Activated naive CD8-positive, alpha-beta T cell treated with anti-CD3 and anti-CD28 coated beads, Interleukin-2, amount 10 ng/mL, durations not matched to agents 7 days and 5 days (primary cell): ENCODE measurements around the gene ZDHHC11. TPM values are rescaled to one million over a fixed set of nuclear protein-coding genes. Genes with fewer than 3 reads are reported as not detected.
A peak's percentile ranks its signal among the peaks of the same experiment; 100 is the strongest.

ENCODE experiments used
- ATAC-seq: fragments of 150-1000 bp; cut with Tn5 transposase; one replicate; pipeline ENCODE4 v1.10.0; 2021; ENCODE audit warnings: low read depth, moderate library complexity
- POLR2A ChIA-PET: fragments of 350-600 bp; sonication (Branson Sonifier 250); formaldehyde crosslinking; loops from one replicate; lab custom pipeline; 2021; ENCODE audit warnings: antibody characterized with exemption; lab: Charles Lee
- DNase-seq: peaks from one replicate; pipeline ENCODE4 v3.0.0; 2021
- H3K27ac Mint-ChIP-seq: one replicate; pipeline ENCODE4 v1.8.0; 2022; ENCODE audit warnings: mild to moderate bottlenecking, mixed read lengths
- H3K27me3 Mint-ChIP-seq: one replicate; pipeline ENCODE4 v1.8.0; 2022; ENCODE audit warnings: mild to moderate bottlenecking, moderate library complexity, mixed read lengths
- H3K36me3 Mint-ChIP-seq: one replicate; pipeline ENCODE4 v1.8.0; 2021; ENCODE audit warnings: mild to moderate bottlenecking, mixed read lengths
- H3K4me1 Mint-ChIP-seq: one replicate; pipeline ENCODE4 v1.8.0; 2021; ENCODE audit warnings: mixed read lengths
- H3K4me3 Mint-ChIP-seq: one replicate; pipeline ENCODE4 v1.8.0; 2022; ENCODE audit warnings: mild to moderate bottlenecking, moderate library complexity, mixed read lengths
- H3K9me3 Mint-ChIP-seq: one replicate; pipeline ENCODE4 v1.8.0; 2021; ENCODE audit warnings: mixed read lengths
- total RNA-seq, 2 experiments: library from RNA; stranded (reverse); gene quantifications; one replicate each; pipeline ENCODE4 v1.2.3, GENCODE V29; 2021

Gene ZDHHC11
- 10 to 100 TPM; 10.2 to 12.8 TPM for total RNA-seq

GRCh38 chr5:850511-851006, at the start of gene ZDHHC11:
Gene ZDHHC11 (minus strand): TSS chr5:850986. CDS start chr5:850602, 384 bp downstream.
- no peaks in the 10 kb centered on the region for H3K9me3 Mint-ChIP-seq
- H3K4me3 Mint-ChIP-seq, result no peak within 1 kb of the TSS
- POLR2A ChIA-PET, result no interaction called here
- peaks cover 3% of the 10 kb centered on the region for H3K4me1 Mint-ChIP-seq
- no peak for ATAC-seq
- no peaks in the 10 kb centered on the region for H3K36me3 Mint-ChIP-seq
- H3K27me3 Mint-ChIP-seq, result no peaks in the 10 kb centered on the region
- peak; percentile 19 for DNase-seq
- H3K27ac Mint-ChIP-seq, result no peak within 1 kb of the TSS

GRCh38 chr5:893711-894110, 42.9 kb upstream of the ZDHHC11 start:
- Mint-ChIP-seq H3K27me3 (no peaks in the 10 kb centered on the region), H3K4me3 (peak overlapping the region; percentile 84), H3K4me1 (peaks cover 23% of the 10 kb centered on the region), H3K9me3 (no peaks in the 10 kb centered on the region), H3K36me3 (peaks cover 24% of the 10 kb centered on the region), H3K27ac (peak overlapping the region; percentile 76)
- DNase-seq (no peak), ATAC-seq (no peak)
- POLR2A ChIA-PET, result interaction anchor here (1.3 kb wide), 1 partner anchor 462 kb away, joined by 3 read pairs; no protein-coding TSS in a partner anchor

- POLR2A ChIA-PET, result interaction anchor here (0.8 to 1.9 kb wide), 9 partner anchors 9 to 492 kb away, joined by 3 to 5 read pairs (median 3); no protein-coding TSS in a partner anchor
- Mint-ChIP-seq H3K27ac (peak overlapping the region; percentile 76), H3K36me3 (peaks cover 30% of the 10 kb centered on the region), H3K4me1 (peaks cover 25% of the 10 kb centered on the region), H3K4me3 (peak overlapping the region; percentile 84), H3K9me3 (no peaks in the 10 kb centered on the region), H3K27me3 (no peaks in the 10 kb centered on the region)
- DNase-seq, result no peak
- peak; percentile 13 for ATAC-seq
These were observed 42.3 kb upstream of the ZDHHC11 start for GRCh38 chr5:893137-893506.

- ATAC-seq, result peak; percentile 92
- peak within 1 kb of the TSS; percentile 93 for H3K27ac Mint-ChIP-seq
- DNase-seq, result peak; percentile 92
- H3K9me3 Mint-ChIP-seq, result no peaks in the 10 kb centered on the region
- H3K4me1 Mint-ChIP-seq, result peaks cover 26% of the 10 kb centered on the region
- H3K27me3 Mint-ChIP-seq, result no peaks in the 10 kb centered on the region
- H3K36me3 Mint-ChIP-seq, result peaks cover 31% of the 10 kb centered on the region
- H3K4me3 Mint-ChIP-seq, result peak within 1 kb of the TSS; percentile 91
- POLR2A ChIA-PET, result interaction anchor here (0.8 to 1.9 kb wide), 11 partner anchors 9 to 493 kb away, joined by 3 to 5 read pairs (median 3); partner anchors contain the start of gene CLPTM1L
These were observed 41.8 kb upstream of the ZDHHC11 start, which contains the start of the genes BRD9 and TRIP13 for GRCh38 chr5:892394-893136. Gene BRD9 (minus strand): TSS chr5:892801. CDS start chr5:892657, 144 bp downstream. Gene TRIP13 (plus strand): TSS chr5:892884. CDS start chr5:892999, 115 bp downstream.

GRCh38 chr5:891837-892393, 41.1 kb upstream of the ZDHHC11 start:
- Mint-ChIP-seq H3K36me3 (peaks cover 38% of the 10 kb centered on the region), H3K4me1 (peaks cover 27% of the 10 kb centered on the region), H3K4me3 (peak overlapping the region; percentile 91), H3K27me3 (no peaks in the 10 kb centered on the region), H3K9me3 (no peaks in the 10 kb centered on the region), H3K27ac (peak overlapping the region; percentile 93)
- POLR2A ChIA-PET, result interaction anchor here (0.9 to 1.9 kb wide), 9 partner anchors 8 to 454 kb away, joined by 3 to 5 read pairs (median 3); partner anchors contain the start of gene CLPTM1L
- ATAC-seq, result peak; percentile 9
- no peak for DNase-seq

- Mint-ChIP-seq H3K27ac (peak overlapping the region; percentile 93), H3K36me3 (peaks cover 39% of the 10 kb centered on the region), H3K27me3 (no peaks in the 10 kb centered on the region), H3K4me3 (peak overlapping the region; percentile 91), H3K4me1 (peaks cover 27% of the 10 kb centered on the region), H3K9me3 (no peaks in the 10 kb centered on the region)
- no peak for DNase-seq
- ATAC-seq, result no peak
- POLR2A ChIA-PET, result interaction anchor here (1.1 to 1.9 kb wide), 5 partner anchors 8 to 424 kb away, joined by 3 to 5 read pairs (median 3); no protein-coding TSS in a partner anchor
These were observed 40.5 kb upstream of the ZDHHC11 start for GRCh38 chr5:891117-891836.

GRCh38 chr5:889075-889710, 38.4 kb upstream of the ZDHHC11 start:
- Mint-ChIP-seq H3K27me3 (no peaks in the 10 kb centered on the region), H3K9me3 (no peaks in the 10 kb centered on the region), H3K36me3 (peaks cover 48% of the 10 kb centered on the region), H3K27ac (no peak overlapping the region), H3K4me3 (no peak overlapping the region), H3K4me1 (peaks cover 20% of the 10 kb centered on the region)
- no peak for ATAC-seq
- POLR2A ChIA-PET, result no interaction called here
- DNase-seq, result no peak

GRCh38 chr5:888638-889035, 37.9 kb upstream of the ZDHHC11 start:
- no peak for DNase-seq
- Mint-ChIP-seq H3K27ac (no peak overlapping the region), H3K36me3 (peaks cover 53% of the 10 kb centered on the region), H3K4me3 (no peak overlapping the region), H3K4me1 (peaks cover 15% of the 10 kb centered on the region), H3K9me3 (no peaks in the 10 kb centered on the region), H3K27me3 (no peaks in the 10 kb centered on the region)
- no peak for ATAC-seq
- POLR2A ChIA-PET, result no interaction called here

GRCh38 chr5:887947-888637, 37.3 kb upstream of the ZDHHC11 start:
- DNase-seq (no peak), ATAC-seq (no peak)
- POLR2A ChIA-PET, result no interaction called here
- Mint-ChIP-seq H3K9me3 (peaks cover 2% of the 10 kb centered on the region), H3K4me1 (peaks cover 12% of the 10 kb centered on the region), H3K36me3 (peaks cover 58% of the 10 kb centered on the region), H3K27ac (no peak overlapping the region), H3K27me3 (no peaks in the 10 kb centered on the region), H3K4me3 (no peak overlapping the region)

- Mint-ChIP-seq H3K4me3 (no peak overlapping the region), H3K36me3 (peaks cover 71% of the 10 kb centered on the region), H3K27me3 (peaks cover 1% of the 10 kb centered on the region), H3K9me3 (peaks cover 13% of the 10 kb centered on the region), H3K4me1 (peaks cover 25% of the 10 kb centered on the region), H3K27ac (no peak overlapping the region)
- DNase-seq (no peak), ATAC-seq (no peak)
- POLR2A ChIA-PET, result no interaction called here
These were observed 36.0 kb upstream of the ZDHHC11 start for GRCh38 chr5:886716-887325.

- H3K27ac Mint-ChIP-seq, result no peak overlapping the region
- H3K9me3 Mint-ChIP-seq, result peaks cover 13% of the 10 kb centered on the region
- no peak overlapping the region for H3K4me3 Mint-ChIP-seq
- H3K4me1 Mint-ChIP-seq, result peaks cover 23% of the 10 kb centered on the region
- peaks cover 75% of the 10 kb centered on the region for H3K36me3 Mint-ChIP-seq
- H3K27me3 Mint-ChIP-seq, result peaks cover 1% of the 10 kb centered on the region
- ATAC-seq, result no peak
- DNase-seq, result no peak
- POLR2A ChIA-PET, result no interaction called here
These were observed 35.2 kb upstream of the ZDHHC11 start for GRCh38 chr5:886036-886435.

- peaks cover 13% of the 10 kb centered on the region for H3K9me3 Mint-ChIP-seq
- H3K27ac Mint-ChIP-seq, result no peak overlapping the region
- peaks cover 1% of the 10 kb centered on the region for H3K27me3 Mint-ChIP-seq
- H3K4me3 Mint-ChIP-seq, result no peak overlapping the region
- H3K4me1 Mint-ChIP-seq, result peaks cover 19% of the 10 kb centered on the region
- ATAC-seq, result no peak
- peaks cover 78% of the 10 kb centered on the region for H3K36me3 Mint-ChIP-seq
- POLR2A ChIA-PET, result no interaction called here
- DNase-seq, result no peak
These were observed 34.7 kb upstream of the ZDHHC11 start for GRCh38 chr5:885529-885928.
